ENCODE results near the gene UNC79.

The UNC79 gene

DNA sequence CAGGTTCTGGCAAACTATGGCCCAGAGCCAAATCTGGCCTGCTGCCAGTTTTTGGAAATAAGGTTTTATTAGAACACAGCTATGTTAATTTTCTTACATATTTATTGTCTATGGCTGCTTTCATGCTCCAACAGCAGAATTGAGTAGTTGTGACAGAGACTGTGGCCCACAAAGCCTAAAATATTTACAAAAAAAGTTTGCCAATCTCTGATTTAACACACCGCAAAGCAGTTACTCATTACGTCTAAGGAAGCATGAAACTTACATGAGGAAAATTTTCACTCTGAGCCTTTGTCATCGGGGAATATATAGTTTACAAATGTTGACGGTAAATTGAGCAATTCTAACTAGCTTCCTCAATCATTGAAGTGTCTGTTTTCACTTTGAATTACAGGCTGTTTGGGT lies 96.5 kb downstream of the UNC79 start:
- 96 to 98% methylated on average over 4 of the region's 4 CpGs for WGBS, 2 experiments
- Histone ChIP-seq H3K27ac (ENCODE audit: insufficient read depth, low read depth, low read length, poor library complexity, severe bottlenecking) (no peak overlapping the region), H3K9me3 (ENCODE audit: control insufficient read depth, low read length) (no peaks in the 10 kb centered on the region), H3K27me3 (ENCODE audit: control insufficient read depth, insufficient read depth, low read length, poor library complexity, severe bottlenecking) (no peaks in the 10 kb centered on the region), H3K36me3 (ENCODE audit: control insufficient read depth, insufficient read depth, low read length) (no peaks in the 10 kb centered on the region), H3K4me1 (ENCODE audit: control insufficient read depth, insufficient read depth, low read length) (no peaks in the 10 kb centered on the region), H3K4me3 (ENCODE audit: insufficient read depth, low read depth, low read length) (no peak overlapping the region)

DNA sequence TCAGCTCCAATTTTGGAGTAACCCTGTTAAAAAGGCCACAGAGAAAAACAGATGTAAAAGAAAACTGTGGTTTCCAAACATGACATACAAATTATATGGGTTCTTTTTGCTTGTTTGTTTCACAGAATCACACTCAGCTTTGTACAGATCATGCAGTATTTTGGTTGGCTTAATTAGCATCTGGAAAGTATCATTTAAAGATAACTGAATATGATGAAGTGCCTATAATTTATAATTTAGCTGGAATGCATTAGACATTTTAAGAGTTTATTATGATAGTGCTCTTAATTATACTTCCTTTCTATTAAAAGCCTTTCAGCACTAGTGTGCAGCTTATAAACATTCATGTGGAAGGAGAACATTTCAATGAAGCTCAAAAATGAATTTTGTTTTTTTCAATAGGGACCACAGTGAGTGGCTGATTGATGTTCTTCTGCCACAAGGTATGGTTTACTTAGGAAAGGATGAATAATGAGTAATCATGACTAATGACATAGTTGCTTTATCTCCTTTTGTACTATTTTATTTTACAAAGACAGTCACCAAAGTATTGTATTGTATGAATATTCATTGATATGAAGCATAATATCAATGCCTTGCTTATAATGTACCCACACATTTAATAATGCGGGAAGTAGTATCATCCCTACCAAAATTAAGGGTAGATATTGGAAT lies 98.3 kb downstream of the UNC79 start:
- H3K27me3 ChIP-seq (ENCODE audit: control insufficient read depth, insufficient read depth, low read length, poor library complexity, severe bottlenecking) = no peaks in the 10 kb centered on the region
- no peaks in the 10 kb centered on the region for H3K4me1 ChIP-seq (ENCODE audit: control insufficient read depth, insufficient read depth, low read length)
- no peak overlapping the region for H3K4me3 ChIP-seq (ENCODE audit: insufficient read depth, low read depth, low read length)
- WGBS, 2 experiments = 60 to 100% methylated on average over 1 of the region's 1 CpG
- H3K36me3 ChIP-seq (ENCODE audit: control insufficient read depth, insufficient read depth, low read length) = no peaks in the 10 kb centered on the region
- H3K9me3 ChIP-seq (ENCODE audit: control insufficient read depth, low read length) = no peaks in the 10 kb centered on the region
- no peak overlapping the region for H3K27ac ChIP-seq (ENCODE audit: insufficient read depth, low read depth, low read length, poor library complexity, severe bottlenecking)

DNA sequence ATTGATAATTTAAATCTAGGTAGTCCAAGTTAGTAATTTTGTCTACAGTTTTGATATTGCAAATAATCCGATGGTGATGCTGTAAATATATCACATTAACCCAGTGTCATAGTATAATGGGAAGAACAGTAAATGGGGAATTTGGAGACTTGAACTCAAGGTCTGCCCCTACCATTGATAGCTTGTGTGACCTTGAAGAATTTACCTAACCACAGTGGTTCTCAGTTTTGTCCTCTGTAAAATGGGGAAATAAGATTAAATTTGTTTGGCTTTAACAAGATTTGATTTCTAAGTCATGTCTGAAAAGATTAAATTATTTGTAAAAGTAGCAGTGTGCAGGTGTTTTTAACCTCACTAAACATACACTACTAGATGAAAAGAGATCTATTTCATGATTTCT lies 100.9 kb downstream of the UNC79 start:
- H3K9me3 ChIP-seq (ENCODE audit: control insufficient read depth, low read length) = no peaks in the 10 kb centered on the region
- H3K4me3 ChIP-seq (ENCODE audit: insufficient read depth, low read depth, low read length) = no peak overlapping the region
- H3K27me3 ChIP-seq (ENCODE audit: control insufficient read depth, insufficient read depth, low read length, poor library complexity, severe bottlenecking) = no peaks in the 10 kb centered on the region
- 93% methylated on average over 1 of the region's 1 CpG; no CpG with 5 or more reads in 1 of the 2 experiments for WGBS, 2 experiments
- no peaks in the 10 kb centered on the region for H3K36me3 ChIP-seq (ENCODE audit: control insufficient read depth, insufficient read depth, low read length)
- no peaks in the 10 kb centered on the region for H3K4me1 ChIP-seq (ENCODE audit: control insufficient read depth, insufficient read depth, low read length)
- no peak overlapping the region for H3K27ac ChIP-seq (ENCODE audit: insufficient read depth, low read depth, low read length, poor library complexity, severe bottlenecking)

DNA sequence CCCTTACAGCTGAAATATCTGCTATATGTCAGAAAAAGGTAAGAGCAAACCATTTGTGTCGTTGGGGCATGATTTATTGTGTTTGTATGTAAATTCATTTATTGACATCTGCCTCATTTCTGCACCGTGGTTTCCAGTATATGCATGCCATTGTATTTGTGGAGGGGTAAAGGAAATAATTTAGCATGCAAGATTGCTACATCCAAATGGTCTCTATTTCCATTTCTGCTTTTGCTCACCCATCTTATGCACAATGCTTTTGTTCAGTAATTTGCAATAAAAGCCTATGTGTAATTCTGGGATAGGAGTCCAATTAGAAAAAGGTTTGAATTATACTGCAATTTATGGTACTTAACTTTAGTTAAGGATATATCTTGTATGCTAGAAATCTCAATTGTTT lies 101.8 kb downstream of the UNC79 start:
- Histone ChIP-seq H3K4me1 (ENCODE audit: control insufficient read depth, insufficient read depth, low read length) (no peaks in the 10 kb centered on the region), H3K27ac (ENCODE audit: insufficient read depth, low read depth, low read length, poor library complexity, severe bottlenecking) (no peak overlapping the region), H3K27me3 (ENCODE audit: control insufficient read depth, insufficient read depth, low read length, poor library complexity, severe bottlenecking) (no peaks in the 10 kb centered on the region), H3K36me3 (ENCODE audit: control insufficient read depth, insufficient read depth, low read length) (no peaks in the 10 kb centered on the region), H3K9me3 (ENCODE audit: control insufficient read depth, low read length) (no peaks in the 10 kb centered on the region), H3K4me3 (ENCODE audit: insufficient read depth, low read depth, low read length) (no peak overlapping the region)
- WGBS, 2 experiments = 94 to 96% methylated on average over 2 of the region's 2 CpGs

DNA sequence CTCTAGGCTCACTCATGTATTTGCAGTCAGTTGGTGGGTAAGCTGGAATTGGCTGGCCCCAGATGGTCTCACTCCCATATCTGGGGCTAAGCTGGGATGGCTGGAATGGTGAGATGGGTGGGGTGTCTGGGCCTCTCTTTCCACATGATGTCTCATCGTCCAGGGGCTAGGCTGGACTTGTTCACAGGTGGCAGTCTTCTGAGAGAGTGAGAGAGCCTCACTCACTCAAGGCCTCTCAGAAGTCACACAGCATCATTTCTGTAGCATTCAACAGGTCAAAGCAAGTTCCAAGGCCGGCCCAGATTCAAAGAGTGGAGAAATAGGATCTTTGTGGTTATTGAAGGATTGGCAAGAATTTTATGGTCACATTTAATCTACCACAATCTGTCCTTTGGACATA lies 102.7 kb downstream of the UNC79 start:
- no peak overlapping the region for H3K4me3 ChIP-seq (ENCODE audit: insufficient read depth, low read depth, low read length)
- H3K9me3 ChIP-seq (ENCODE audit: control insufficient read depth, low read length) = no peaks in the 10 kb centered on the region
- no peaks in the 10 kb centered on the region for H3K27me3 ChIP-seq (ENCODE audit: control insufficient read depth, insufficient read depth, low read length, poor library complexity, severe bottlenecking)
- WGBS, 2 experiments = 92 to 94% methylated on average over 1 to 2 of the region's 2 CpGs
- H3K36me3 ChIP-seq (ENCODE audit: control insufficient read depth, insufficient read depth, low read length) = no peaks in the 10 kb centered on the region
- no peak overlapping the region for H3K27ac ChIP-seq (ENCODE audit: insufficient read depth, low read depth, low read length, poor library complexity, severe bottlenecking)
- no peaks in the 10 kb centered on the region for H3K4me1 ChIP-seq (ENCODE audit: control insufficient read depth, insufficient read depth, low read length)

DNA sequence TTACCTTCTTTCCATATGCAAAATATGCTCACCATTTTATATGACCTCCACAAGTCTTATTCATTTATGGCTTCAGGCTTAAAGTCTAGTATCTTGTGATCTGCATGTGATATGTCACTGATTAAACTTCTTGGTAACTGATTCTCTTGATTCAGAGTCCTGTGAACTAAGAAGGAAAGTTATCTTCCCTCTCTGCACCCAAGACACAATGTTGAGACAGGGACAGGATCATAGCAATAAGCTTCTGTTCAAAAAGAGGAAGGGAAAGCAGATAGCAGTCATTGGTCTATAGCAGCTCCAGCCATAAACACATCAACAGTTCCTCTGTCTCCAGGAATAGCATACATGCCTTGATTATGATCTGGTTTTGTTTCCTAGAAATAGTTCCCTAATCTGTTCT lies 103.1 kb downstream of the UNC79 start:
- Histone ChIP-seq H3K27me3 (ENCODE audit: control insufficient read depth, insufficient read depth, low read length, poor library complexity, severe bottlenecking) (no peaks in the 10 kb centered on the region), H3K9me3 (ENCODE audit: control insufficient read depth, low read length) (no peaks in the 10 kb centered on the region), H3K27ac (ENCODE audit: insufficient read depth, low read depth, low read length, poor library complexity, severe bottlenecking) (no peak overlapping the region), H3K4me3 (ENCODE audit: insufficient read depth, low read depth, low read length) (no peak overlapping the region), H3K36me3 (ENCODE audit: control insufficient read depth, insufficient read depth, low read length) (no peaks in the 10 kb centered on the region), H3K4me1 (ENCODE audit: control insufficient read depth, insufficient read depth, low read length) (no peaks in the 10 kb centered on the region)

DNA sequence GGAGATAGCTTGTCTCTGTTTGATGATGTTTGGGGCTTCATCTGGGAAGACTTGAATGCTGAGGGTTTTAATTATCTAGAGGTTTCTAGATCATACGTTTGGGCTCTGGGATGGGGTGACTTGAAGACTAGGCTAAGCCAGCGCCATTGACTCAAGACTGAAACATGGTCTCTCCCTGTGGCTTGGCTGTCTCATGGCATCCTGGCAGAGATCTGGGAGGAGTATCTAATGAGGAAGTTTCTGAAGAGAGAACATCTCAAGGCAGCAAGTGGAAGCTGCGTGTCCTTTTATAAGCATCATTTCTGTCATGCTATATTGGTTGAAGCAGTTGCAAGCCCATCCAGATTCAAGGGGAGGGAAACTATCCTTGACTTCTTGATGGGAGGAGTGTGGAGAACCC lies 104.8 kb downstream of the UNC79 start:
- Histone ChIP-seq H3K4me3 (ENCODE audit: insufficient read depth, low read depth, low read length) (no peak overlapping the region), H3K27ac (ENCODE audit: insufficient read depth, low read depth, low read length, poor library complexity, severe bottlenecking) (no peak overlapping the region), H3K4me1 (ENCODE audit: control insufficient read depth, insufficient read depth, low read length) (no peaks in the 10 kb centered on the region), H3K9me3 (ENCODE audit: control insufficient read depth, low read length) (no peaks in the 10 kb centered on the region), H3K36me3 (ENCODE audit: control insufficient read depth, insufficient read depth, low read length) (no peaks in the 10 kb centered on the region), H3K27me3 (ENCODE audit: control insufficient read depth, insufficient read depth, low read length, poor library complexity, severe bottlenecking) (no peaks in the 10 kb centered on the region)
- 93 to 98% methylated on average over 3 of the region's 3 CpGs for WGBS, 2 experiments

DNA sequence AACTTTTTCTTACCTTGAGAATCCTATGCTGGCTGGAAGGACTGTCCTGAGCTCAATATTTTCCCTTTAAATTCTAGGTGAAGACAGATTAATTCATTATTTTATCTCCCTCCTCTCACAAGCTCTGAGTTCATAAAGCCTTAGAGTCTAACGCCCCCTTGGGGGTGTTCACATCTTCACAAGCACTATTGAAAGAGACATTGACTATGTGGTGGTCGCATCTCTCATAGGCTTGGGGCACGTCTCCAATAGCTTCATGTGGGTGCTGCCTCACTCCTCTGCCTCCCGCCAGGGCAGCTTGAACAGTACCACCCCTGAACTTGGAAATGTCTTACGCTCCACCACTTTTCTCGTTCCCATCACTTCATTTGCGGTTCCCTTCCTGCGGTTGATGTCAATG lies 106.2 kb downstream of the UNC79 start:
- Histone ChIP-seq H3K4me1 (ENCODE audit: control insufficient read depth, insufficient read depth, low read length) (no peaks in the 10 kb centered on the region), H3K36me3 (ENCODE audit: control insufficient read depth, insufficient read depth, low read length) (no peaks in the 10 kb centered on the region), H3K4me3 (ENCODE audit: insufficient read depth, low read depth, low read length) (no peak overlapping the region), H3K9me3 (ENCODE audit: control insufficient read depth, low read length) (no peaks in the 10 kb centered on the region), H3K27me3 (ENCODE audit: control insufficient read depth, insufficient read depth, low read length, poor library complexity, severe bottlenecking) (no peaks in the 10 kb centered on the region), H3K27ac (ENCODE audit: insufficient read depth, low read depth, low read length, poor library complexity, severe bottlenecking) (no peak overlapping the region)
- WGBS, 2 experiments = 84 to 85% methylated on average over 8 of the region's 8 CpGs

DNA sequence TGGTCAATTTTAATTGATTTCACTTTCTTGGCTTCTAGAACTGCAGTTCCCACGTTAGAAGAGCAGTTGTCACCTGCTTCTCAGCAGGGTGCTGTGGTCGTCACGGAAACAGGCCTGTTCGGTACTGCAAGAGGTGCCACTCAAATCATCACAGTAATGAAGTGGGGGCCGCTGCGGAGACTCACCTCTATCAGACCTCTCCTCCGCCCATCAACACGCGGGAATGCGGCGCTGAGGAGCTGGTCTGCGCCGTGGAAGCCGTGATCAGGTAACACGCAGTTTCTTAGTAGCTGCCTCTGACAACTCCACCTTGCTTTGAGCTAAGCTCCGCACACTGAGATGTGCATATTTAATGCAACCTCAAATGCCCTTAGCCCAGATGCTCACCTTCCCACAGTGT lies 107.2 kb downstream of the UNC79 start:
- no peaks in the 10 kb centered on the region for H3K27me3 ChIP-seq (ENCODE audit: control insufficient read depth, insufficient read depth, low read length, poor library complexity, severe bottlenecking)
- H3K4me3 ChIP-seq (ENCODE audit: insufficient read depth, low read depth, low read length) = no peak overlapping the region
- no peaks in the 10 kb centered on the region for H3K4me1 ChIP-seq (ENCODE audit: control insufficient read depth, insufficient read depth, low read length)
- H3K9me3 ChIP-seq (ENCODE audit: control insufficient read depth, low read length) = no peaks in the 10 kb centered on the region
- 89 to 90% methylated on average over 16 of the region's 16 CpGs for WGBS, 2 experiments
- H3K36me3 ChIP-seq (ENCODE audit: control insufficient read depth, insufficient read depth, low read length) = no peaks in the 10 kb centered on the region
- no peak overlapping the region for H3K27ac ChIP-seq (ENCODE audit: insufficient read depth, low read depth, low read length, poor library complexity, severe bottlenecking)

DNA sequence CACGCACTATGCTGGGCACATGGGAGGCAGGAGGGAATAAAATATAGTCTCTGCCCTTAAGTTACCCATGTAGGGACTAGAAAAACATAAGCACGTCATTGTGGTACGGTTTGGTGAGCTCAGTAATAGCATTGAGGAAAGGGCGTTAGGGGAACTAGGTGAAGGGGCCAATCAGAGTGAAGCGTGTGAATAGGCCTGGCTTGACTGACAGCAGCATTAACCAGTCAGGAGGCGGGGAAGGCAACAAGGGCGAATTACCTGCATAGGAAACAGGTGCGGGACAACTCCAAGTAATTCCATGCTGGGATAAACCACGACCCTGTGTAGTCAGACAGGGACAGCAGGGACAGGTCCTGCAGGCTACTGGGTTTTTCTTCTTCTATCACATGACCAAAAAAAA lies 107.7 kb downstream of the UNC79 start:
- Histone ChIP-seq H3K9me3 (ENCODE audit: control insufficient read depth, low read length) (no peaks in the 10 kb centered on the region), H3K4me3 (ENCODE audit: insufficient read depth, low read depth, low read length) (no peak overlapping the region), H3K4me1 (ENCODE audit: control insufficient read depth, insufficient read depth, low read length) (no peaks in the 10 kb centered on the region), H3K36me3 (ENCODE audit: control insufficient read depth, insufficient read depth, low read length) (no peaks in the 10 kb centered on the region), H3K27me3 (ENCODE audit: control insufficient read depth, insufficient read depth, low read length, poor library complexity, severe bottlenecking) (no peaks in the 10 kb centered on the region), H3K27ac (ENCODE audit: insufficient read depth, low read depth, low read length, poor library complexity, severe bottlenecking) (no peak overlapping the region)
- 94 to 95% methylated on average over 9 of the region's 9 CpGs for WGBS, 2 experiments

DNA sequence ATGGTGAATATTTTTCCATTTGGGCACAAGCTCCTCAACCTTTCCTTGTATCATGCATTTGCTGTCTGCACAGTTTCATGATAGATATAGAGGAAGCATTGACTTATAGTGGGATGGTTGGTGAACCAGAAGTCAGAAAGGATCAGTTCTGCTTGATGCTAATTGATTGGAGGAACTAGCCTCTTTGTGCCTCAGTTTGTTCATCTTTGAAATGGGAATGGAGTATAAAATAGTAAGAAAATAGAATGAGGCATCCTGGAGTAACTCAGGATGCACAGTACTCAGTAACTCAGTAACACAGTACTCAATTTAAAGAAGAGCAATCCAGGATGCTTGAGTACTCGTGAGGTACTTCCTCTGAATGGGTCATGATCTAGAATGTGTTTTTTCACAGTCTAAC lies 109.5 kb downstream of the UNC79 start:
- no peak overlapping the region for H3K4me3 ChIP-seq (ENCODE audit: insufficient read depth, low read depth, low read length)
- no peaks in the 10 kb centered on the region for H3K4me1 ChIP-seq (ENCODE audit: control insufficient read depth, insufficient read depth, low read length)
- no peaks in the 10 kb centered on the region for H3K27me3 ChIP-seq (ENCODE audit: control insufficient read depth, insufficient read depth, low read length, poor library complexity, severe bottlenecking)
- H3K36me3 ChIP-seq (ENCODE audit: control insufficient read depth, insufficient read depth, low read length) = no peaks in the 10 kb centered on the region
- 84 to 95% methylated on average over 1 of the region's 1 CpG for whole genome bisulfite sequencing, 2 experiments
- H3K27ac ChIP-seq (ENCODE audit: insufficient read depth, low read depth, low read length, poor library complexity, severe bottlenecking) = no peak overlapping the region
- H3K9me3 ChIP-seq (ENCODE audit: control insufficient read depth, low read length) = no peaks in the 10 kb centered on the region

All from ectodermal cell (in vitro differentiated cells).